HepG2 (cell line): ENCODE measurements around the gene NR2F6. TPM values are rescaled to one million over a fixed set of nuclear protein-coding genes. Genes with fewer than 3 reads are reported as not detected.

Experiments used
- BCL6 ChIP-seq: IDR thresholded peaks from 2 replicates; pipeline ENCODE4 v1.6.1; 2016; ENCODE audit warnings: missing genetic modification reagents, missing compliant biosample characterization
- DR1 ChIP-seq: sonication (generic); formaldehyde crosslinking; IDR thresholded peaks from 2 replicates; pipeline ENCODE4 v1.8.0; 2021; ENCODE audit warnings: mild to moderate bottlenecking, missing genetic modification reagents, inconsistent platforms
- FOXA3 ChIP-seq: IDR thresholded peaks from 2 replicates; pipeline ENCODE4 v1.6.1; 2016; ENCODE audit warnings: missing genetic modification reagents, missing compliant biosample characterization
- GATAD1 ChIP-seq: IDR thresholded peaks from 2 replicates; pipeline ENCODE4 v1.6.1; 2016; ENCODE audit warnings: missing genetic modification reagents, missing compliant biosample characterization
- HNF4A ChIP-seq: sonication (generic); formaldehyde crosslinking; IDR thresholded peaks from 2 replicates; pipeline ENCODE4 v1.4.0; 2020; ENCODE audit warnings: missing genetic modification reagents
- NCOA2 ChIP-seq: sonication (generic); formaldehyde crosslinking; IDR thresholded peaks from 2 replicates; pipeline ENCODE4 v1.8.0; 2022; ENCODE audit warnings: inconsistent platforms
- PHF21A ChIP-seq: sonication (generic); formaldehyde crosslinking; IDR thresholded peaks from 2 replicates; pipeline ENCODE4 v1.5.0; 2020; ENCODE audit warnings: mild to moderate bottlenecking, missing genetic modification reagents
- RARA ChIP-seq: IDR thresholded peaks from 2 replicates; pipeline ENCODE4 v1.6.1; 2016; ENCODE audit warnings: missing genetic modification reagents, missing compliant biosample characterization
- RFX1 ChIP-seq: fragments of 450-650 bp; IDR thresholded peaks from 2 replicates; pipeline ENCODE4 v1.6.1; 2017
- RXRA ChIP-seq: sonication (generic); formaldehyde crosslinking; IDR thresholded peaks from 2 replicates; pipeline ENCODE4 v1.5.1; 2020; ENCODE audit warnings: missing genetic modification reagents
- STAG1 ChIP-seq: sonication (generic); formaldehyde crosslinking; IDR thresholded peaks from 2 replicates; pipeline ENCODE4 v1.4.0; 2020; ENCODE audit warnings: missing genetic modification reagents
- ZBTB38 ChIP-seq: sonication (generic); formaldehyde crosslinking; IDR thresholded peaks from 2 replicates; pipeline ENCODE4 v1.5.1; 2020; ENCODE audit warnings: mild to moderate bottlenecking, missing genetic modification reagents
- ZC3H13 ChIP-seq: sonication (generic); formaldehyde crosslinking; IDR thresholded peaks from 2 replicates; pipeline ENCODE4 v1.8.1; 2023; ENCODE audit warnings: mild to moderate bottlenecking, missing genetic modification reagents, moderate library complexity
- ZFP36L1 ChIP-seq: sonication (generic); formaldehyde crosslinking; IDR thresholded peaks from 2 replicates; pipeline ENCODE4 v1.8.0; 2022; ENCODE audit warnings: mild to moderate bottlenecking, missing genetic modification reagents, moderate library complexity
- ZFP90 ChIP-seq: sonication (generic); formaldehyde crosslinking; IDR thresholded peaks from 2 replicates; pipeline ENCODE4 v1.8.0; 2022; ENCODE audit warnings: missing genetic modification reagents, mild to moderate bottlenecking, inconsistent platforms, borderline replicate concordance
- ZMYM3 ChIP-seq: sonication (generic); formaldehyde crosslinking; IDR thresholded peaks from 2 replicates; pipeline ENCODE4 v1.5.1; 2020; ENCODE audit warnings: mild to moderate bottlenecking, missing genetic modification reagents
- ZMYM4 ChIP-seq: sonication (generic); formaldehyde crosslinking; IDR thresholded peaks from 2 replicates; pipeline ENCODE4 v1.8.1; 2023; ENCODE audit warnings: mild to moderate bottlenecking, missing genetic modification reagents
- ZNF383 ChIP-seq: sonication (generic); formaldehyde crosslinking; IDR thresholded peaks from 2 replicates; pipeline ENCODE4 v1.4.0; 2020; ENCODE audit warnings: missing genetic modification reagents, mild to moderate bottlenecking, borderline replicate concordance
- ZNF446 ChIP-seq: sonication (generic); formaldehyde crosslinking; IDR thresholded peaks from 2 replicates; pipeline ENCODE4 v1.5.0; 2020; ENCODE audit warnings: mild to moderate bottlenecking, missing genetic modification reagents
- ZNF501 ChIP-seq: sonication (generic); formaldehyde crosslinking; IDR thresholded peaks from 2 replicates; pipeline ENCODE4 v1.5.1; 2020; ENCODE audit warnings: mild to moderate bottlenecking, moderate library complexity, missing genetic modification reagents
- ZNF556 ChIP-seq: sonication (generic); formaldehyde crosslinking; IDR thresholded peaks from 2 replicates; pipeline ENCODE4 v1.4.0; 2020; ENCODE audit warnings: mild to moderate bottlenecking, missing genetic modification reagents, borderline replicate concordance
- ZNF788 ChIP-seq: sonication (generic); formaldehyde crosslinking; IDR thresholded peaks from 2 replicates; pipeline ENCODE4 v1.5.0; 2020; ENCODE audit warnings: mild to moderate bottlenecking, missing genetic modification reagents, borderline replicate concordance
- polyA plus RNA-seq, 8 experiments: library from polyadenylated mRNA; depleted of rRNA in 3 of 8; stranded (reverse) in 7 of 8; unstranded in 1 of 8; fragments of >200 nt; fragmentation: Illumina TruSeq in 4 of 8; extraction: Trizol in 4 of 8; gene quantifications; 2 replicates each; pipeline versions ENCODE4 v1.2.1 to v1.2.3, GENCODE V29; 2011 to 2016; ENCODE audit warnings: low read depth in 4 of 8, missing spikeins in 1 of 8, mixed read lengths in 1 of 8; ENCODE audit not compliant: insufficient read depth in 1 of 8
- total RNA-seq, 5 experiments: library from RNA; depleted of rRNA; stranded (reverse); fragments of >200 nt; fragmentation: Illumina TruSeq; extraction: Trizol; gene quantifications; 2 replicates each; pipeline ENCODE4 v1.2.3, GENCODE V29; 2016; ENCODE audit warnings: low read depth in 1 of 5
- TF ChIP-seq, protein P1 (sequence below): IDR thresholded peaks from 2 replicates; pipeline ENCODE4 v1.6.1; 2018; ENCODE audit warnings: missing genetic modification reagents, mild to moderate bottlenecking, missing compliant biosample characterization
- TF ChIP-seq, protein P2 (sequence below): sonication (generic); formaldehyde crosslinking; IDR thresholded peaks from 2 replicates; pipeline ENCODE4 v1.4.0; 2020; ENCODE audit warnings: missing genetic modification reagents
- TF ChIP-seq, protein P3 (sequence below): sonication (generic); formaldehyde crosslinking; IDR thresholded peaks from 2 replicates; pipeline ENCODE4 v1.5.1; 2020; ENCODE audit warnings: missing genetic modification reagents, mild to moderate bottlenecking, borderline replicate concordance
- TF ChIP-seq, protein P4 (sequence below): sonication (generic); formaldehyde crosslinking; IDR thresholded peaks from 2 replicates; pipeline ENCODE4 v1.4.0; 2020; ENCODE audit warnings: missing genetic modification reagents

NR2F6 gene
- total and polyA plus RNA-seq, 2 of the 13 experiments (the other 11 are each of a cell fraction or from before 2014, with no cell fraction given) = 30.9 to 72.4 TPM

DNA sequence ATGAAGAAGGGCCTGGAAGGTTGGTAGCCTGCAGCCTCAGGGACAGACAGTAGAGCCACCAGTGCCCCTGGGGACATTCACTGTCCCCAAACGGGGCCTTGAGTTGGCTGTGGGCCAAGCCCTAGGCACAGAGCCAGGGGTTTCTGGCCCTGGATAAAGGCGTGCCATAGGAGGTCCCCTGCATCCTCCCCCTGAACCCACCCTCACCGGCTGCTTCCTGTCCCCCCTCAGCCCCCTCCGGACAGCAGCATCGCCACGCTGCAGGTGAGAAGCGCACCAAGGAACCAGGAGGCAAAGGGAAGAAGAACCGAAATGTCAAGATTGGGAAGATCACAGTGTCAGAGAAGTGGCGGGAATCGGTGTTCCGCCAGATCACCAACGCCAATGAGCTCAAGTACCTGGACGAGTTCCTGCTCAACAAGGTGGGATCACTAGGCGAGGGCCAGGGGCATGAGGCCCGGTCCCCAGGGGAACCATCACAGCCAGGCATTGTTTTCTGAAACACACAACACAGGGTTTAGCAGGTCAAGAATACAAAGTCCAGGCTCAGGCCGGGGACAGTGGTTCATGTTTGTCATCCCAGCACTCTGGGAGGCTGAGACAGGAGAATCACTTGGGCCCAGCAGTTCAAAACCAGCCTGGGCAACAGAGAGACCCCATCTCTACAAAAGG is 45.2 kb downstream of the NR2F6 start (continued):
- TF ChIP-seq NCOA2 = peak; percentile 16; the same call in 1 of the 2 replicates
- 0 out of 2 replicates have a peak, but pooled peaks have one; percentile 33 for TF ChIP-seq ZFP36L1 (CRISPR knock-in tag)
- TF ChIP-seq RXRA (CRISPR knock-in tag) = peak; percentile 87
- TF ChIP-seq STAG1 (CRISPR knock-in tag) = peak; percentile 13
- TF ChIP-seq PHF21A = peak; percentile 70; the same call in 1 of the 2 replicates
- peak; percentile 42; the same call in 1 of the 2 replicates for TF ChIP-seq ZNF501 (CRISPR knock-in tag)
- TF ChIP-seq, protein P1, sequence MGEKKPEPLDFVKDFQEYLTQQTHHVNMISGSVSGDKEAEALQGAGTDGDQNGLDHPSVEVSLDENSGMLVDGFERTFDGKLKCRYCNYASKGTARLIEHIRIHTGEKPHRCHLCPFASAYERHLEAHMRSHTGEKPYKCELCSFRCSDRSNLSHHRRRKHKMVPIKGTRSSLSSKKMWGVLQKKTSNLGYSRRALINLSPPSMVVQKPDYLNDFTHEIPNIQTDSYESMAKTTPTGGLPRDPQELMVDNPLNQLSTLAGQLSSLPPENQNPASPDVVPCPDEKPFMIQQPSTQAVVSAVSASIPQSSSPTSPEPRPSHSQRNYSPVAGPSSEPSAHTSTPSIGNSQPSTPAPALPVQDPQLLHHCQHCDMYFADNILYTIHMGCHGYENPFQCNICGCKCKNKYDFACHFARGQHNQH (CRISPR knock-in tag) = peak; percentile 17; the same call in 1 of the 2 replicates
- TF ChIP-seq ZNF556 (CRISPR knock-in tag) = 0 out of 2 replicates have a peak, but pooled peaks have one; percentile 20
- peak; percentile 68; the same call in 1 of the 2 replicates for TF ChIP-seq ZNF788 (CRISPR knock-in tag)
- TF ChIP-seq DR1 (CRISPR knock-in tag) = peak; percentile 26; the same call in 1 of the 2 replicates
- peak; percentile 65 for TF ChIP-seq FOXA3 (CRISPR knock-in tag)
- TF ChIP-seq, protein P2, sequence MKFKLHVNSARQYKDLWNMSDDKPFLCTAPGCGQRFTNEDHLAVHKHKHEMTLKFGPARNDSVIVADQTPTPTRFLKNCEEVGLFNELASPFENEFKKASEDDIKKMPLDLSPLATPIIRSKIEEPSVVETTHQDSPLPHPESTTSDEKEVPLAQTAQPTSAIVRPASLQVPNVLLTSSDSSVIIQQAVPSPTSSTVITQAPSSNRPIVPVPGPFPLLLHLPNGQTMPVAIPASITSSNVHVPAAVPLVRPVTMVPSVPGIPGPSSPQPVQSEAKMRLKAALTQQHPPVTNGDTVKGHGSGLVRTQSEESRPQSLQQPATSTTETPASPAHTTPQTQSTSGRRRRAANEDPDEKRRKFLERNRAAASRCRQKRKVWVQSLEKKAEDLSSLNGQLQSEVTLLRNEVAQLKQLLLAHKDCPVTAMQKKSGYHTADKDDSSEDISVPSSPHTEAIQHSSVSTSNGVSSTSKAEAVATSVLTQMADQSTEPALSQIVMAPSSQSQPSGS (CRISPR knock-in tag) = peak; percentile 22; the same call in 1 of the 2 replicates
- TF ChIP-seq RFX1 = peak; percentile 63; the same call in 1 of the 2 replicates
- peak; percentile 55; the same call in 1 of the 2 replicates for TF ChIP-seq ZMYM4
- peak; percentile 72 for TF ChIP-seq ZMYM3 (CRISPR knock-in tag)
- TF ChIP-seq ZFP90 = no peak
- TF ChIP-seq HNF4A (CRISPR knock-in tag) = peak; percentile 97
- TF ChIP-seq BCL6 = peak; percentile 62
- peak; percentile 99 for TF ChIP-seq ZBTB38 (CRISPR knock-in tag)
- TF ChIP-seq ZNF383 = no peak
- TF ChIP-seq, protein P3, sequence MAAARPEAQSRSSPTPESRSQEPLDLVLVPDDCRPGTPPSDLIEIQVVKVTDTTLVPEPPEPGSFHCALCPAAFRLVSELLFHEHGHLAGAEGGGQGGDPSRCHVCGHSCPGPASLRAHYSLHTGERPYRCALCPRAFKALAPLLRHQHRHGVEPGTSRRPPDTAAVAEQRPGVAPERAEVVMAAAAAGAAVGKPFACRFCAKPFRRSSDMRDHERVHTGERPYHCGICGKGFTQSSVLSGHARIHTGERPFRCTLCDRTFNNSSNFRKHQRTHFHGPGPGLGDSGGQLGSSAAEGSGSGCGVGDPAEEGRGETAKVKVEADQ (CRISPR knock-in tag) = no peak
- TF ChIP-seq GATAD1 (CRISPR knock-in tag) = peak; percentile 22; the same call in 1 of the 2 replicates
- 0 out of 2 replicates have a peak, but pooled peaks have one; percentile 50 for TF ChIP-seq ZC3H13 (CRISPR knock-in tag)
- peak; percentile 93 for TF ChIP-seq RARA (CRISPR knock-in tag)
- no peak for TF ChIP-seq ZNF446 (CRISPR knock-in tag)
- TF ChIP-seq, protein P4, sequence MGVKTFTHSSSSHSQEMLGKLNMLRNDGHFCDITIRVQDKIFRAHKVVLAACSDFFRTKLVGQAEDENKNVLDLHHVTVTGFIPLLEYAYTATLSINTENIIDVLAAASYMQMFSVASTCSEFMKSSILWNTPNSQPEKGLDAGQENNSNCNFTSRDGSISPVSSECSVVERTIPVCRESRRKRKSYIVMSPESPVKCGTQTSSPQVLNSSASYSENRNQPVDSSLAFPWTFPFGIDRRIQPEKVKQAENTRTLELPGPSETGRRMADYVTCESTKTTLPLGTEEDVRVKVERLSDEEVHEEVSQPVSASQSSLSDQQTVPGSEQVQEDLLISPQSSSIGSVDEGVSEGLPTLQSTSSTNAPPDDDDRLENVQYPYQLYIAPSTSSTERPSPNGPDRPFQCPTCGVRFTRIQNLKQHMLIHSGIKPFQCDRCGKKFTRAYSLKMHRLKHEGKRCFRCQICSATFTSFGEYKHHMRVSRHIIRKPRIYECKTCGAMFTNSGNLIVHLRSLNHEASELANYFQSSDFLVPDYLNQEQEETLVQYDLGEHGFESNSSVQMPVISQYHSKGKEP (CRISPR knock-in tag) = 0 out of 2 replicates have a peak, but pooled peaks have one; percentile 10
